Colonic mucosa (tissue), 4 donors: ENCODE results near the gene CAPN9. TPM values are rescaled to one million over a fixed set of nuclear protein-coding genes. Genes with fewer than 3 reads are reported as not detected.

Experiments used
- DNase-seq: peaks from one replicate; pipeline ENCODE4 v3.0.0-alpha.2; 2020
- H3K27ac ChIP-seq: fragments of 200-600 bp; one replicate; pipeline ENCODE4 v1.8.0; 2021
- H3K27me3 ChIP-seq: fragments of 200-600 bp; one replicate; pipeline ENCODE4 v1.8.0; 2021
- H3K36me3 ChIP-seq: fragments of 200-600 bp; one replicate; pipeline ENCODE4 v1.8.0; 2021
- H3K4me1 ChIP-seq: fragments of 200-600 bp; one replicate; pipeline ENCODE4 v1.8.0; 2021; ENCODE audit warnings: mild to moderate bottlenecking
- H3K4me3 ChIP-seq: fragments of 200-600 bp; one replicate; pipeline ENCODE4 v1.8.0; 2021
- H3K9ac ChIP-seq, 2 donors: one replicate each; pipeline ENCODE4 v1.7.0; 2013; ENCODE audit warnings: control low read depth in 2 of 2, low read depth in 2 of 2, low read length in 2 of 2
- H3K9me3 ChIP-seq: fragments of 200-600 bp; one replicate; pipeline ENCODE4 v1.8.0; 2021
- CTCF ChIP-seq: fragments of 200-600 bp; IDR thresholded peaks from one replicate; pipeline ENCODE4 v1.8.0; 2022; ENCODE audit warnings: antibody characterized with exemption, mild to moderate bottlenecking
- intact Hi-C: fragments of 100-400 bp; cut with DNase I; formaldehyde crosslinking; loops from one replicate; pipeline ENCODE4 v1.14.1; 2022
- total RNA-seq, 2 donors: library from RNA; stranded (reverse); fragmentation: NEBNext Ultra II Directional in 1 of 2; extraction: Animal tissue kit (Norgen Biotek cat#: 25700) in 1 of 2; gene quantifications; one replicate each; pipeline ENCODE4 v1.2.1, GENCODE V29; 2021
- donor health status: healthy.
- donor health status: DM: no; HTN: no; CAD: no.
- donor health status: DM: no; HTN: no; CAD: no.

Gene CAPN9
- total RNA-seq, 2 donors from 2014 or later = 14.3 to 36.3 TPM

GRCh38 chr1:230822092-230822581 is 74.9 kb downstream of the CAPN9 start:
- Histone ChIP-seq H3K9ac (no peak overlapping the region), H3K4me3 (no peak overlapping the region), H3K27ac (no peak overlapping the region), H3K27me3 (no peaks in the 10 kb centered on the region), H3K4me1 (no peaks in the 10 kb centered on the region), H3K36me3 (no peaks in the 10 kb centered on the region), H3K9me3 (no peaks in the 10 kb centered on the region)
- no peak for DNase-seq
- no peak for TF ChIP-seq CTCF
- intact Hi-C loops = no loop called here

- TF ChIP-seq CTCF = no peak
- Histone ChIP-seq H3K9ac (no peak overlapping the region), H3K4me1 (no peaks in the 10 kb centered on the region), H3K4me3 (no peak overlapping the region), H3K9me3 (no peaks in the 10 kb centered on the region), H3K27me3 (no peaks in the 10 kb centered on the region), H3K27ac (no peak overlapping the region), H3K36me3 (no peaks in the 10 kb centered on the region)
- intact Hi-C loops = no loop called here
- no peak for DNase-seq
Observed at GRCh38 chr1:230823426-230823825, 76.2 kb downstream of the CAPN9 start.

GRCh38 chr1:230823931-230824381 is 76.8 kb downstream of the CAPN9 start:
- no peak overlapping the region for H3K4me3 ChIP-seq
- DNase-seq = no peak
- no peaks in the 10 kb centered on the region for H3K27me3 ChIP-seq
- intact Hi-C loops = no loop called here
- no peak overlapping the region for H3K27ac ChIP-seq
- H3K36me3 ChIP-seq = no peaks in the 10 kb centered on the region
- TF ChIP-seq CTCF = no peak
- H3K4me1 ChIP-seq = no peaks in the 10 kb centered on the region
- H3K9me3 ChIP-seq = no peaks in the 10 kb centered on the region
- H3K9ac ChIP-seq = no peak overlapping the region

- DNase-seq = no peak
- H3K9ac ChIP-seq = no peak overlapping the region
- TF ChIP-seq CTCF = no peak
- no peaks in the 10 kb centered on the region for H3K27me3 ChIP-seq
- H3K4me1 ChIP-seq = no peaks in the 10 kb centered on the region
- intact Hi-C loops = no loop called here
- H3K27ac ChIP-seq = no peak overlapping the region
- H3K4me3 ChIP-seq = no peak overlapping the region
- H3K9me3 ChIP-seq = no peaks in the 10 kb centered on the region
- H3K36me3 ChIP-seq = no peaks in the 10 kb centered on the region
Observed at GRCh38 chr1:230824551-230824918, 77.3 kb downstream of the CAPN9 start.

GRCh38 chr1:230824919-230825721 is 77.9 kb downstream of the CAPN9 start:
- intact Hi-C loops = no loop called here
- no peak for DNase-seq
- Histone ChIP-seq H3K4me1 (no peaks in the 10 kb centered on the region), H3K9me3 (no peaks in the 10 kb centered on the region), H3K27ac (no peak overlapping the region), H3K9ac (no peak overlapping the region), H3K4me3 (no peak overlapping the region), H3K36me3 (no peaks in the 10 kb centered on the region), H3K27me3 (no peaks in the 10 kb centered on the region)
- no peak for TF ChIP-seq CTCF
